ENCODE measurements around the gene TMEM163. TPM values are rescaled to one million over a fixed set of nuclear protein-coding genes. Genes with fewer than 3 reads are reported as not detected.

The TMEM163 gene
- total and polyA plus RNA-seq, 4 donors: 13.7 to 77.7 (median 53.6) TPM

DNA sequence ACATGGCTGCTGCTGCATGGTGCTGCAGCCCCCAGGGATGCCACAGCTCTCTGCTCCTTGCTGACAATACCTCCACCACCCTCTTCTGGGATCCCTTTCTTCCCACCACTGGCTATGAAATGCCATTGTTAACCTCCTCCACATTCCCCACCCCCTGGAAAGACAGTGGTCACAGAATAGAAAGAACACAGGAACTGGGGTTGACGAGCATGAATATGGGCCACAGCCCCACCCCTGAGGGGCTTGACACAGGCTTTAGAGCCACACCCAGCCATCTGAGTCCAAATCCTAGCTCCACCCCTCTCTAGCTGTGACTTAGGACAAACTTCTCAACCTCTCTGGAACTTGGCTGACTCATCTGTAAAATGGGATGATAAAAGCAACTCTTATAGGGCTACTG lies 47.3 kb downstream of the TMEM163 start:
- no peak overlapping the region for H3K27ac ChIP-seq (ENCODE audit: low read depth, low read length)
- WGBS (ENCODE audit: insufficient coverage): 83% methylated on average over 1 of the region's 1 CpG
- H3K9me3 ChIP-seq (ENCODE audit: control insufficient read depth, insufficient read depth, low read length): no peaks in the 10 kb centered on the region
- no peak for DNase-seq (ENCODE audit: low read depth in 4 of 6, low spot score in 6 of 6)
- H3K4me1 ChIP-seq (ENCODE audit: control insufficient read depth, insufficient read depth, low read length): peaks cover 10% of the 10 kb centered on the region
- no peaks in the 10 kb centered on the region for H3K27me3 ChIP-seq (ENCODE audit: control insufficient read depth, insufficient read depth, low read length)
- no peaks in the 10 kb centered on the region for H3K36me3 ChIP-seq (ENCODE audit: control insufficient read depth, insufficient read depth, low read length)
- no peak overlapping the region for H3K4me3 ChIP-seq (ENCODE audit: low read depth, low read length)

DNA sequence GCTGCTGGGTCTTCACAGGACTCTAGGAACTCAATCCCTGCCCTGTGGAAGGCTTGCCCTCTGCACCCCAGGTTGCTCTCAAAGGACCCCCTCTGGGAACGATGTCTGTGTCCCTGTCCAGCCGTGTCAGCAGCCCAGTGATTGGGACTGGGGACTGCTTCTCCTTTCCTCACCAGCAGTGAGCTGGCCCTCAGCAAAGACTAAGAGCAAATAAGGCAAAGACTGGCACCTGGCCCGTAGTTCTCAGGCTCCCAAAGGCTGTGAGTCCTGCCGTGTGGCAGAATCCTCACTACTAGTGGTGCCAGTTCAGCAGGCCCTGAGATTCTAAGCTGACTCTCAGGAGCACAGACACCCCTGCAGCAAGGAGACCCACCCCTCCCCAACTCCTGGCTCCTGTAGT lies 47.8 kb downstream of the TMEM163 start:
- no peaks in the 10 kb centered on the region for H3K36me3 ChIP-seq (ENCODE audit: control insufficient read depth, insufficient read depth, low read length)
- 59% methylated on average over 4 of the region's 4 CpGs for WGBS (ENCODE audit: insufficient coverage)
- no peak overlapping the region for H3K27ac ChIP-seq (ENCODE audit: low read depth, low read length)
- H3K27me3 ChIP-seq (ENCODE audit: control insufficient read depth, insufficient read depth, low read length): no peaks in the 10 kb centered on the region
- H3K9me3 ChIP-seq (ENCODE audit: control insufficient read depth, insufficient read depth, low read length): no peaks in the 10 kb centered on the region
- no peak overlapping the region for H3K4me3 ChIP-seq (ENCODE audit: low read depth, low read length)
- peaks cover 10% of the 10 kb centered on the region for H3K4me1 ChIP-seq (ENCODE audit: control insufficient read depth, insufficient read depth, low read length)
- no peak for DNase-seq (ENCODE audit: low read depth in 4 of 6, low spot score in 6 of 6)

DNA sequence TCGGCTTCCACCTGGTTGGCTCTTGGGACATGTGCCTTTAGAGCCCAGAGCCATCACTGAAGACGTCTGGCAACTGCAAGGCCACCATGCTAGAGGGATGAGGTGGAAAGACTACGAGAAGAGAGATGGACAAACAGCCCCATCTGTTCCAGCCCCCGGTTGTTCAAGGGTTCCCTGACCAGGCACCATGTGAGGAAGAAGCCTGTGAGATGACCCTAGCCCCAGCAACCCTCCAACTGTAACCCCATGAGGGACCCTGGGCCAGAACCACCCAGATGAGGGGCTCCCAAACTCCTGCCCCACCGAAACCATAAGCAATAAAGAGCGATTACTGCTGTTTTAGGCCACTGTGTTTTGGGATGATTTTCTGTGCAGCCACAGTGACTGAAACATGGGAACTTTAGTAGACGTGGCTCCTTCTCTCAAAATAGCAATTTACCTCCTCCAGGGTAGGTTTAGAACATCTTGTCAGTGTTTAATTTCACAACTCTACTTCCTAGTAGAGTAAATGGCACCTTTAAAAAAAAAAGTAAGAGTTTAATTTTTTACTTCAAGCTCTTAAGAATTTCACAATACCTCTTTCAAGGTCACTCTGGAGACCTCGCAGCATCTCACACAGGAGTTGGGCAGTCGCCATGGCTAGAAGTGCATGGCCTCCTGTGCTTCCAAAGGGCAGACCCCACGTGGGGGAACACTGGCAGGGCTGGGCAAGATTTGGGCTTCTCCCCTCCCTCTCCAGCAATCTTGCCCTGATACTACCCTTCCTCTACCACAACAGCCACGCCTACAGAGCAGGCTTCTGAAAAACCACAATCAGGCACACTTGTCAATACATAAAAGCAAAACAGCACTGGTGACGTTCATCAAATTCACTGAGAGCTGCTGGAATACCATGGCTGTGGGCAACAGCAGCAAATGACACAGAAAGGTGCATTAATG lies 48.8 kb downstream of the TMEM163 start:
- H3K27me3 ChIP-seq (ENCODE audit: control insufficient read depth, insufficient read depth, low read length): no peaks in the 10 kb centered on the region
- DNase-seq (ENCODE audit: low read depth in 4 of 6, low spot score in 6 of 6): no peak
- H3K36me3 ChIP-seq (ENCODE audit: control insufficient read depth, insufficient read depth, low read length): no peaks in the 10 kb centered on the region
- H3K4me3 ChIP-seq (ENCODE audit: low read depth, low read length): no peak overlapping the region
- no peaks in the 10 kb centered on the region for H3K9me3 ChIP-seq (ENCODE audit: control insufficient read depth, insufficient read depth, low read length)
- WGBS (ENCODE audit: insufficient coverage): 76% methylated on average over 9 of the region's 12 CpGs
- H3K4me1 ChIP-seq (ENCODE audit: control insufficient read depth, insufficient read depth, low read length): peaks cover 10% of the 10 kb centered on the region
- no peak overlapping the region for H3K27ac ChIP-seq (ENCODE audit: low read depth, low read length)

DNA sequence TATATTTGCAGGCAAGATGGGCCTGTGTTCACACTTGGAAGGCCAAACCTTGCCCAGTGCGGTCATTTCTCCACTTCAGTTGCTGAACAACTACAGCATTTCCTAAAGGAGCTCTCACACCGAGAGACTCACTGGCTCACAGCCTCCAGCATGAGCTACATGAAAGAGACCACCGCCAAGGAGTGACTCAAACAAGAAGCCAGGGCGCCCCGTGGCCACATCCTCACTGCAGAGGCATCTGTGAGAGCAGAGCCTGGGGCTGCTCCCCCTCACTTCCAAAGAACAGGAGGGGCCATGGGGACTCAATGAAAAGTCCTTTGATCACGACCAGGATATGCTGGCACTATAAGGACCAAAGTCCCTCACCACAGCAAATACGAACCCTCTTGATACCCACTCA lies 50.0 kb downstream of the TMEM163 start:
- no peaks in the 10 kb centered on the region for H3K36me3 ChIP-seq (ENCODE audit: control insufficient read depth, insufficient read depth, low read length)
- WGBS (ENCODE audit: insufficient coverage): 80% methylated on average over 7 of the region's 7 CpGs
- H3K9me3 ChIP-seq (ENCODE audit: control insufficient read depth, insufficient read depth, low read length): no peaks in the 10 kb centered on the region

DNA sequence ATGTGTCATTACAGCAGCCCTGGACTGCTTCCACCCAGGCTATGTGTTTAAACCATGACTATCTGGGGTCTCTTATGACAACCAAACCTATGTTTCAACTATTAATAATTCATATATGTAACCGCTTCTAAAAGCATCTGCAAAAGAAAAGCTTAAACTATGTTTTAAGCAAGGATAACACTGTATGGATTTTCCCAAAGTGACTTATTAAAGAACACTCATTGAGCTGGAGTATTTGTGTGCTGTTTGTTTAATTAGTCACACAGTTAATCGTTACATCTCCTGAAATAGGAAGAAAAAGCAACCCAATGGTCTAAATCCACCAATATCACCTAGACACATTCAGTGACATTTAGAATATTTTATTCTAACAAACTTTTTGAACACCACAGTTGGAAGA lies 51.3 kb downstream of the TMEM163 start:
- H3K4me1 ChIP-seq (ENCODE audit: control insufficient read depth, insufficient read depth, low read length): peaks cover 10% of the 10 kb centered on the region
- no peaks in the 10 kb centered on the region for H3K27me3 ChIP-seq (ENCODE audit: control insufficient read depth, insufficient read depth, low read length)
- H3K4me3 ChIP-seq (ENCODE audit: low read depth, low read length): no peak overlapping the region
- no CpG with 5 or more reads among the region's 2 CpGs for WGBS (ENCODE audit: insufficient coverage)
- no peaks in the 10 kb centered on the region for H3K36me3 ChIP-seq (ENCODE audit: control insufficient read depth, insufficient read depth, low read length)
- H3K9me3 ChIP-seq (ENCODE audit: control insufficient read depth, insufficient read depth, low read length): no peaks in the 10 kb centered on the region
- no peak for DNase-seq (ENCODE audit: low read depth in 4 of 6, low spot score in 6 of 6)
- H3K27ac ChIP-seq (ENCODE audit: low read depth, low read length): no peak overlapping the region

More for the DNA sequence above, 50.0 kb downstream of the TMEM163 start:
- Histone ChIP-seq H3K27ac (ENCODE audit: low read depth, low read length) (no peak overlapping the region), H3K27me3 (ENCODE audit: control insufficient read depth, insufficient read depth, low read length) (no peaks in the 10 kb centered on the region), H3K4me3 (ENCODE audit: low read depth, low read length) (no peak overlapping the region), H3K4me1 (ENCODE audit: control insufficient read depth, insufficient read depth, low read length) (peaks cover 10% of the 10 kb centered on the region)
- no peak for DNase-seq (ENCODE audit: low read depth in 4 of 6, low spot score in 6 of 6)

DNA sequence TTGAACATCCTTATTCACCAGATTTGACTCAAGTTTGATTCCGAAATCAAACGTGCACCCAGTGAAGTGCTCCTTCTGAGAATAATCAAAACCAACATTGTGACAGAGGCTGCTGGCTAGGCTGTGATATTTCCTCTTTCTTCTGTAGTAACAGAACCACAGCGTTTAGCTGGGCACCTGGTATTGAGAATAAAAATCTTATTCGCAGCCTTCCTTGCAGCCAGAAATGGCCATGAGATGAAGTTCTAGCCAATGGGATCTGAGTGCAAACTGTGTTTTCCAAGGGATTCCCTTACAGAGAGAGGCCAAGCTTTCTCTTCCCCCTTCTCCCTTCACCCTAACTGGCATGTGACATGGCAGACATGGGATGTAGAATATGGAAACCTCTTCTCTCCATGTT lies 51.7 kb downstream of the TMEM163 start:
- Histone ChIP-seq H3K4me1 (ENCODE audit: control insufficient read depth, insufficient read depth, low read length) (peaks cover 10% of the 10 kb centered on the region), H3K27me3 (ENCODE audit: control insufficient read depth, insufficient read depth, low read length) (no peaks in the 10 kb centered on the region), H3K9me3 (ENCODE audit: control insufficient read depth, insufficient read depth, low read length) (no peaks in the 10 kb centered on the region), H3K36me3 (ENCODE audit: control insufficient read depth, insufficient read depth, low read length) (no peaks in the 10 kb centered on the region), H3K27ac (ENCODE audit: low read depth, low read length) (no peak overlapping the region), H3K4me3 (ENCODE audit: low read depth, low read length) (no peak overlapping the region)
- DNase-seq (ENCODE audit: low read depth in 4 of 6, low spot score in 6 of 6): no peak
- 93% methylated on average over 2 of the region's 4 CpGs for WGBS (ENCODE audit: insufficient coverage)

DNA sequence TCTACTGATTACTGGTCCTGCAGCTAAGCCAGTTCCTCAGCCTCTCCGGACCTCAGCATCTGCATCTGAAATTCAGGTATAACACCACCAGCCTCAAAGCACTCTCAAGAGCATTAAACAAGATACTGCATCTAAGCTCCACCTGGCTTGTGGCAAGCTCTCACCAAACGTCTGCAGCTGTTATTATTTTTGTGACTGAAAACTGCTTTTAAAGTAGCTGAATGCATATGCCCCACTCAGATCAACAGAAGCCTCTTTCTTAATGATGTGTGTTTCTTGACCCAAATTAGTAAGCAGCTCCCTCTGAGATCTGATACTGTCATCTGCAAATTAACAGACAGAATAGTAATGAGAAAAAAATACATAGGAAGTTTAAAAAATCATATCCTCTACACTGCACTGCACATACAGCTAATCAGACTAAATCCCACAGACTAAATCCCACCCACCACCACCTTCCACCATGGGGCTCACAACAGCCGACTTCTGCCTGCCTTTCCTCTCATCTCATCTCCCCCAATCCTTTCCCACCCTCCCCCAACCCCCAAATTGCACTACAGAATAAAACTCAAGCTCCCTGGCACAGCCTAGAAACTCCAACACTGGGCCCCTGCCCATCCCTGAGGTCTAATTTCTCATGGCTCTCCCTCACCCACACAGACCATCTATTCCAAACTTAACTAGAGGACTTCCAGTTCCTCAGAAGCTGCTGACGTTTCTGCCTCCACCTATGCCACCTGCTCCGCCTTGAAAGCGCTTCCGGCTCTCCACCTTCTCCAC lies 52.9 kb downstream of the TMEM163 start:
- Histone ChIP-seq H3K4me1 (ENCODE audit: control insufficient read depth, insufficient read depth, low read length) (peaks cover 3% of the 10 kb centered on the region), H3K9me3 (ENCODE audit: control insufficient read depth, insufficient read depth, low read length) (no peaks in the 10 kb centered on the region), H3K27me3 (ENCODE audit: control insufficient read depth, insufficient read depth, low read length) (no peaks in the 10 kb centered on the region), H3K27ac (ENCODE audit: low read depth, low read length) (no peak overlapping the region), H3K4me3 (ENCODE audit: low read depth, low read length) (no peak overlapping the region), H3K36me3 (ENCODE audit: control insufficient read depth, insufficient read depth, low read length) (no peaks in the 10 kb centered on the region)
- 83% methylated on average over 4 of the region's 7 CpGs for WGBS (ENCODE audit: insufficient coverage)
- no peak for DNase-seq (ENCODE audit: low read depth in 4 of 6, low spot score in 6 of 6)

DNA sequence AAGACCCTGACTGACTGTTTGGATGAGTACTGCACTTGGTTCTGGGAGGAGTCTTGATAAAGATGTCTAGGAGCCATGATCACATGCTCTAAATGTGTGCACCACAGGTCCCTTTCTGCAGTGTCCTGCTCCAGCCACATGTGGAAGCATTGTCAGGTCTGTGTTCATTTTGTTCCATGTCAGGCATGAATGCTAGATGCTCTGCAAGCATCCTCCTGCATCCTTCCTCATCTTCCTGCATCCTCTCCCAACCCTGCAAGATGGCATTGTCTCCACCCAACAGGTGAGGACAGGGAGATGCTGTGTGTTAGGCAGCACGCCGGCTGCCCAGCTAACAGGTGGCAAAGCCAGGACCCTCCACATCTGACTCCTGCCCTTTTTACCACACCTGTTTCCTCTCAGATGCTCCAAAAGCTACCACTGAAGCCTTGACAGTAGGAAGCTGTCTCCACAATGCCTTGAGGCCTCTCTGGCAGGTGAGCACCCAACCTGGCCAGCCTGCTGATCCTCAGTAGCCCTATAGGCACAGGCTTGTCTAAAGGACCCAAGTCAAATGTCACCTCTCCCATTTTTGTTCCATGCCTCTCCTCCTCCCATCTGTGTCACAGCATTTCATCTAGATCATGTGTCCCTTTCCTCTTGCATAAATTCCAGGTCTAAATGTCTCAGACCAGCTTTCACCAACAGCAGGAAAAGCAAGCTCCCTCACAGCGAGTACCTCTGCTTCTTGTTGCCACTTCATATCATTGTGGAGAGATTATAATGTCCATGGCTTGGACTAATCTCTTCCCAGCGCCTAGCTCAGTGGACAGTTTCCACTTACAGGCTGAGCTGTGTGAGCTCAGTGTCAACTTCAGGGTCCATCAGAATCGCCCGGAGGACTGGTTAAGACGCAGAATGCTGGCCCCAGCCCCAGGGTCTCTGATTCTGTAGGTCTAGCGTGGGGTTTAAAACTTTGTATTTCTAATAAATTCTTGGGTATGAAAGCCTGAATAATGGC lies 55.0 kb downstream of the TMEM163 start:
- Histone ChIP-seq H3K4me3 (ENCODE audit: low read depth, low read length) (no peak overlapping the region), H3K27ac (ENCODE audit: low read depth, low read length) (no peak overlapping the region), H3K4me1 (ENCODE audit: control insufficient read depth, insufficient read depth, low read length) (no peaks in the 10 kb centered on the region), H3K36me3 (ENCODE audit: control insufficient read depth, insufficient read depth, low read length) (no peaks in the 10 kb centered on the region), H3K27me3 (ENCODE audit: control insufficient read depth, insufficient read depth, low read length) (no peaks in the 10 kb centered on the region), H3K9me3 (ENCODE audit: control insufficient read depth, insufficient read depth, low read length) (no peaks in the 10 kb centered on the region)
- DNase-seq (ENCODE audit: low read depth in 4 of 6, low spot score in 6 of 6): no peak
- WGBS (ENCODE audit: insufficient coverage): 95% methylated on average over 7 of the region's 8 CpGs

DNA sequence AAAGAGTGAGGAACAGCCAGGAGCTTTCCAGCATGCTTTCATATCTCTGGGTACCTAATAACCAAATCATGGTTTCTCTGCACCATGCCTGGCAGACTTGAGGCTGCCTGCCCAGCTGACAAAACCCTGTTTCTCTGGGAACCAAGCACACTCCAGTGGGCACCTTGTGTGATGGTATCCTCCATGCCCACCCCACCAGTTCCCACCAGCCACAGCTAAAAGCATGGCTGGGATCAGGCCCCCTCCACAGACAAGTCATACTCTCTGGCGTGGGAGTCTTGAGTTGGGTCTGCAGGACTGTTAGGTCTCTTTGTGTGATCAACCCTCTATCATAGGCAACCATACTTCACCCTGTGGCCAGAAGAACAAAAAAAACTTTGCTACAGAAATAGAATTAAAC lies 56.0 kb downstream of the TMEM163 start:
- WGBS (ENCODE audit: insufficient coverage): no CpG with 5 or more reads among the region's 1 CpG
- no peak for DNase-seq (ENCODE audit: low read depth in 4 of 6, low spot score in 6 of 6)
- H3K4me3 ChIP-seq (ENCODE audit: low read depth, low read length): no peak overlapping the region
- no peaks in the 10 kb centered on the region for H3K9me3 ChIP-seq (ENCODE audit: control insufficient read depth, insufficient read depth, low read length)
- no peaks in the 10 kb centered on the region for H3K36me3 ChIP-seq (ENCODE audit: control insufficient read depth, insufficient read depth, low read length)
- H3K27me3 ChIP-seq (ENCODE audit: control insufficient read depth, insufficient read depth, low read length): no peaks in the 10 kb centered on the region
- no peak overlapping the region for H3K27ac ChIP-seq (ENCODE audit: low read depth, low read length)
- H3K4me1 ChIP-seq (ENCODE audit: control insufficient read depth, insufficient read depth, low read length): no peaks in the 10 kb centered on the region
